ENCODE measurements around the gene TSHZ3. TPM values are rescaled to one million over a fixed set of nuclear protein-coding genes. Genes with fewer than 3 reads are reported as not detected.

Gene TSHZ3
- total RNA-seq = 1 to 10 TPM; 4.3 to 5.4 TPM
- long read RNA-seq, full-length matches to known transcripts = 1 of 9 reads
- long read RNA-seq, partial matches to known transcripts = 0 of 9 reads
- long read RNA-seq, other reads (novel, unspliced or antisense) = 8 of 9 reads

GRCh38 chr19:31349160-31349881 lies at the start of gene TSHZ3:
TSHZ3 (minus strand) TSS chr19:31349436; CDS start chr19:31349219, 217 bp downstream.
- peak; percentile 75 to 82 for ATAC-seq
- intact Hi-C loops (cut with DNase I) = no loop called here

GRCh38 chr19:31397308-31397707 lies 48.1 kb upstream of the TSHZ3 start:
- ATAC-seq (no peak), DNase-seq (no peak)
- intact Hi-C loops (cut with DNase I) = no loop called here

More at GRCh38 chr19:31349160-31349881, at the start of gene TSHZ3:
- DNase-seq = peak; percentile 83

GRCh38 chr19:31392464-31392863 lies 43.2 kb upstream of the TSHZ3 start:
- ATAC-seq (no peak), DNase-seq (no peak)
- intact Hi-C loops (cut with DNase I) = no loop called here

- DNase-seq = no peak
- no peak for ATAC-seq
- intact Hi-C loops (cut with DNase I) = no loop called here
Measured at GRCh38 chr19:31391518-31391917, 42.3 kb upstream of the TSHZ3 start.

- no peak for DNase-seq
- ATAC-seq = no peak
- intact Hi-C loops (cut with DNase I) = no loop called here
Measured at GRCh38 chr19:31390711-31391110, 41.5 kb upstream of the TSHZ3 start.

- DNase-seq (no peak), ATAC-seq (no peak)
- intact Hi-C loops (cut with DNase I) = no loop called here
Measured at GRCh38 chr19:31389874-31390273, 40.6 kb upstream of the TSHZ3 start.

GRCh38 chr19:31387717-31388301 lies 38.6 kb upstream of the TSHZ3 start:
- intact Hi-C loops (cut with DNase I) = no loop called here
- ATAC-seq (no peak), DNase-seq (no peak)

- no peak for ATAC-seq
- intact Hi-C loops (cut with DNase I) = no loop called here
- DNase-seq = no peak
Measured at GRCh38 chr19:31386806-31387205, 37.6 kb upstream of the TSHZ3 start.

- intact Hi-C loops (cut with DNase I) = no loop called here
- ATAC-seq (no peak), DNase-seq (no peak)
Measured at GRCh38 chr19:31385744-31386143, 36.5 kb upstream of the TSHZ3 start.

- intact Hi-C loops (cut with DNase I) = no loop called here
- DNase-seq (no peak), ATAC-seq (no peak)
Measured at GRCh38 chr19:31383553-31383952, 34.3 kb upstream of the TSHZ3 start.

GRCh38 chr19:31380854-31381253 lies 31.6 kb upstream of the TSHZ3 start:
- intact Hi-C loops (cut with DNase I) = no loop called here
- DNase-seq = no peak
- ATAC-seq = no peak

- DNase-seq = peak; percentile 42
- ATAC-seq = peak; percentile 70 to 92
- intact Hi-C loops (cut with DNase I) = no loop called here
Measured at GRCh38 chr19:31378404-31378803, 29.2 kb upstream of the TSHZ3 start.

GRCh38 chr19:31377736-31378135 lies 28.5 kb upstream of the TSHZ3 start:
- intact Hi-C loops (cut with DNase I) = no loop called here
- no peak for ATAC-seq
- no peak for DNase-seq

GRCh38 chr19:31372246-31372781 lies 23.1 kb upstream of the TSHZ3 start:
- intact Hi-C loops (cut with DNase I) = no loop called here
- no peak for ATAC-seq
- no peak for DNase-seq

GRCh38 chr19:31370216-31370615 lies 21.0 kb upstream of the TSHZ3 start:
- intact Hi-C loops (cut with DNase I) = no loop called here
- ATAC-seq = no peak
- no peak for DNase-seq

GRCh38 chr19:31364963-31365362 lies 15.7 kb upstream of the TSHZ3 start:
- ATAC-seq (no peak), DNase-seq (no peak)
- intact Hi-C loops (cut with DNase I) = no loop called here

- DNase-seq (no peak), ATAC-seq (no peak)
- intact Hi-C loops (cut with DNase I) = no loop called here
Measured at GRCh38 chr19:31361728-31362127, 12.5 kb upstream of the TSHZ3 start.

- intact Hi-C loops (cut with DNase I) = no loop called here
- ATAC-seq (no peak), DNase-seq (no peak)
Measured at GRCh38 chr19:31357315-31357673, 8.1 kb upstream of the TSHZ3 start.

- intact Hi-C loops (cut with DNase I) = no loop called here
- peak; percentile 39 for DNase-seq
- peak; percentile 27 to 59 for ATAC-seq
Measured at GRCh38 chr19:31356587-31357314, 7.5 kb upstream of the TSHZ3 start.

- intact Hi-C loops (cut with DNase I) = no loop called here
- no peak for DNase-seq
- ATAC-seq = no peak
Measured at GRCh38 chr19:31355665-31356289, 6.5 kb upstream of the TSHZ3 start.
